ENCODE data around the gene C1orf122.

Gene C1orf122

DNA sequence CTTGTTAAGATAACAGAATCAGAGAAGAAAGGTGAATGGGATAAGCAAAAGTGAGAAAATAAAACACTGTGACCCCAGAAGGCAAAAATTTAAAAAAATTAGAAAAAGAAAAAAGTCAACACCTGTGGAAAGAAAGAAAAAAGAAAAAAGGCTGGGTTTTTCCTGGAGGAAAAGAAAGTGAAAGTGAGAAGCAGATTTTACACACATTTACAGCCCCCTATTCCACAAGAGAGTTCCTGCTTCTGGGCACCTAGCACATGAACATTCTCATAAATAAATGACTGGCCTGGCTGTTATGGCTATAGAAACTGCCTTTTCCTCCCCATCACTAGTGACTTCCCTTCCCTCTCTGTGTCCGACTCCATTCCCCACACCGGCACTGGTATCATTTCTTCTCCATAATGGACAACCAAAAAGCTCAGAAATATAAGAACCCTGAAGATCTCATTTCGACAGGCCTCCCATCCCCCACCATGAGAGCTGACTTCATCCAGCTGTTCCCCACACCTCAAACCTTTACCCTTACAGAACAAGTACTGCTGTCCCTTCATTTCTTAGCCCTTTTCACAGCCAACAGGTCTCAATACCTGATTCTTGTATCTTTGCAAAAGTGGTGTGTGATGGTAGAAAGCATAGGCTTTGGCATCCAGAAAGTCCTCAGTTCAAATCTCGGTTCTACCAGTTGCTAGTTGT is 39.2 kb downstream of the C1orf122 start:
- no peak for DNase-seq

DNA sequence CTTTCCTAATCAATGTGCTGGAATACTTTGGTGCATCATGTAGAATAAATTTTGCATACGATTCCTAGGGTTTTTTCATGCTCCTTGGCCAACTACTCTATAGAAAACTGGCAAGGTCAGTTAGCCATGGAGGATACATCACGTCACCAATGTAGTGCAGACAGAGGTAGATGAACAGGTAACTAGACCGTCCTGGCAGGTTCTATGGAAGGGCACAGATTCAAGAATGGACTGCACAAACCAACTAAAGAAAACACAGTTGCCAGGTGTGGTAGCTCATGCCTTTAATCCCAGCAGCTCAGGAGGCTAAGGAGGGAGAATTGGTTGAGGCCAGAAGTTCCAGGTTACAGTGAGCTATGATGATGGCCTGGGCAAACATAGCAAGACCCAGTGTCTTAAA is 41.9 kb downstream of the C1orf122 start:
- DNase-seq: no peak

DNA sequence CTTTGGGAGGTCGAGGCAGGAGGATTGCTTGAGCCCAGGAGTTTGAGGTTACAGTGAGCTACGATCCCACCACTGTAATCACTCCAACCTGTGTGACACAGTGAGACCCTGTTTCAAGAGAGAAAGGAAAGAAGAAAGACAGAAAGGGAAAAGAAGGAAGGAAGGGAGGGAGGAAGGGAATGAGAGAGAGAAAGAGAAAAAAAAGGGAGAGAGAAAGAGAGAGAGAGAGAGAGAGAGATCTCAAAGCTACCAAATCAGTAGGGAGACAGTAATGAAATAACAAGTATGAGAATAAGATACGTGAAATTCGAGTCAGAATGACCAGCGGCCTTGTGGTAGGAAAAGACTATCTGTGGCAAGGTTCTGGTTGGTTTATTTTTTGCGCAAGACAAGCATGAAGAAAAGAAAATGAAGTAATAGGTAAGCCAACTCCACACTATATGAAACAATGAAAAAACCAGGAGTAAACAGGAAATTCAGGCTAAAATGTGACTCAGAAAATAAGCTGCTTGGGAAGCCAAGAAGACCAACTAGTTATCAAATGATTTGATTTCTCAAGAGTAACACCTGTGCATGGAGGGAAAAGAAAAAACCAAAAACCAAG is 42.9 kb downstream of the C1orf122 start:
- DNase-seq: no peak

DNA sequence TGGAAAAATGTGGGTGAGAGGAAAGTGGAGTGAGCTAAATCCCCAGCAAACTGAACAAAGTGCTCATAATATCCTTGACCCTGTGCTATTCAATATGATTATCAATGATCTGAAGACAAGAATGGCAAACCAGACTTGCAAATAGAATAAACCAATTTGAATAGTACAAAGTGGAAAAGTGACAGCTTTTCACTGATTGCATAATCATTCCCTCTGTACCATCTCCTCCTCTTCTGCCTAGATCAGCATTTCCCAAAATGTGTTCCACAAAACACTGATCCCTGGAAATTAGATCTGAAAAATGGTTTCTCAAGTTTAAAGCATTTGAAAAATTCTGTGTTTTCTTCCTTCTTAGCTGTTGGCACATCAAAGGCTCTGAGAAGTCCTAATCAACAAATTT is 43.7 kb downstream of the C1orf122 start:
- DNase-seq: no peak

DNA sequence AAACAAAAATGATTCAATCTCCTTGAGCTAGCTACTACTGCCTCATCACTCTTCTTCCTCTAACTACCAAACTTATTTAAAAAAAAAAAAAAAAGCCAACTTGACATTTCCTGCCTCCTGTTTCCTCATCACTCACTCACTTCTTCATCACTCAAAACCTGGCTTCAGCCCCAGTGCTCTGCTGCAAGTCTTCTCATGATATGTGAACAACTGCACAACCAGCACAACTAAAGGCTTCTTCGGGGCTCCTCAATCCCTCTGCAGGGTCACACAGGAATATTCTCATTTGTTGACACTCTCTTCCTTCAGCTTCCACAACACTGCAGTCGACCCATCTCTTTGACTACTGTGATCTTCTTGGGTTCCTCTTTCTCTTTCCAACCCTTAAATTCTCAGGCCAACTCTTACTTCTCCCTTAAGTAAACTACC is 44.2 kb downstream of the C1orf122 start:
- DNase-seq: no peak

DNA sequence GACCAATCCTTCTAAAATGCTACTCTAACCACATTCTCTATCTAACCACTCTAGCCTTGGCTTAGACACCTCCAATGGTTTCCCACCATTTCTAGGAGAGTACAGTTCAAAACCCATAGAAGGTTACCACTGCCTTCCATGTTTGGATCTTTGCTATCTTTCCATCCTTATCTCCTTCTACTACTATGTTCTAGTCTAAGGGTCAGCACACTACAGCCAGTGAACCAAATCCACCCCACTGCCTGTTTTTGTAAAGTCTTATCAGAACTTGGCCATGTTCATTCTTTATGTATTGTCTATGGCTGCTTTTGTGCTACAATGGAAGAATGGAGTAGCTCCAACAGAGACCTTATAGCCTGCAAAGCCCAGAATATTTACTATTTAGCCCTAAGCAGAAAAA is 45.6 kb downstream of the C1orf122 start:
- no peak for DNase-seq

DNA sequence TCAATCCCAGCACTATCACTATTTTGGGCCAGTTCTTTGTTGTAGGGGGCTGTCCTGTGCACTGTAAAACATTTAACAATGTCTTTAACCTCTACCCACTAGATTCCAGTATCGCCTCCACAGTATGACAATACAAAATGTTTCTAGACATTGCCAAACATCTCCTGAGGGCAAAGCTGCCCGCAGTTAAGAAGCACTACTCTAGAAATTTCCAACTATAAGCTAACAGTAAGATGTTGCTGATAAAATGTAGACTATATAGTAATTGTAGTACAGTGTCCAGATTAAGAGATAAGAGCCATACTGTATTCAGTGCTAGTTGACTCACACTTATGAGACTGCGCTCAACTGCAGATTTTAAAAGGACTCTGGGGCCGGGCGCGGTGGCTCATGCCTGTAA is 46.8 kb downstream of the C1orf122 start:
- no peak for DNase-seq
